GM18909 (cell line): ENCODE data around the gene TBX3.

ENCODE experiments used
- ATAC-seq: cut with Tn5 transposase; IDR thresholded peaks from one replicate; pipeline ENCODE4 v1.9.1; 2021; ENCODE audit warnings: mild to moderate bottlenecking; ENCODE audit not compliant: unreplicated experiment, poor library complexity

The TBX3 gene

GRCh38 chr12:114697243-114697716 lies 13.3 kb upstream of the TBX3 start:
- ATAC-seq: no peak

- ATAC-seq: no peak
Observed at GRCh38 chr12:114696443-114697242, 12.7 kb upstream of the TBX3 start.

GRCh38 chr12:114695305-114695592 lies 11.3 kb upstream of the TBX3 start:
- no peak for ATAC-seq

GRCh38 chr12:114694436-114695304 lies 10.7 kb upstream of the TBX3 start:
- no peak for ATAC-seq

- ATAC-seq: no peak
Observed at GRCh38 chr12:114693532-114693931, 9.6 kb upstream of the TBX3 start.

- ATAC-seq: no peak
Observed at GRCh38 chr12:114693059-114693531, 9.1 kb upstream of the TBX3 start.

GRCh38 chr12:114692186-114693058 lies 8.4 kb upstream of the TBX3 start:
- ATAC-seq: no peak

GRCh38 chr12:114691763-114692185 lies 7.8 kb upstream of the TBX3 start:
- ATAC-seq: no peak

GRCh38 chr12:114691196-114691595 lies 7.2 kb upstream of the TBX3 start:
- ATAC-seq: no peak

- ATAC-seq: no peak
Observed at GRCh38 chr12:114690267-114691135, 6.5 kb upstream of the TBX3 start.

GRCh38 chr12:114689075-114689994 lies 5.4 kb upstream of the TBX3 start:
- ATAC-seq: no peak

GRCh38 chr12:114688256-114688845 lies 4.4 kb upstream of the TBX3 start:
- ATAC-seq: no peak

- no peak for ATAC-seq
Observed at GRCh38 chr12:114687802-114688201, 3.8 kb upstream of the TBX3 start.

GRCh38 chr12:114686773-114687500 lies 3.0 kb upstream of the TBX3 start:
- ATAC-seq: no peak

- ATAC-seq: no peak
Observed at GRCh38 chr12:114686426-114686772, 2.4 kb upstream of the TBX3 start.

GRCh38 chr12:114685869-114686268 lies 1.9 kb upstream of the TBX3 start:
- no peak for ATAC-seq

GRCh38 chr12:114685320-114685781 lies 1.4 kb upstream of the TBX3 start:
- no peak for ATAC-seq
